GM19328 (cell line): ENCODE results near the gene OAS2.
"Not testable (repeated sequence)": the region's sequence is repeated elsewhere in the genome, so short reads cannot be mapped to it uniquely, and the experiment has no call there.

Experiments
- ATAC-seq: cut with Tn5 transposase; IDR thresholded peaks from one replicate; pipeline ENCODE4 v1.9.1; 2021; ENCODE audit warnings: mild to moderate bottlenecking, moderate library complexity; ENCODE audit not compliant: unreplicated experiment

The OAS2 gene

DNA sequence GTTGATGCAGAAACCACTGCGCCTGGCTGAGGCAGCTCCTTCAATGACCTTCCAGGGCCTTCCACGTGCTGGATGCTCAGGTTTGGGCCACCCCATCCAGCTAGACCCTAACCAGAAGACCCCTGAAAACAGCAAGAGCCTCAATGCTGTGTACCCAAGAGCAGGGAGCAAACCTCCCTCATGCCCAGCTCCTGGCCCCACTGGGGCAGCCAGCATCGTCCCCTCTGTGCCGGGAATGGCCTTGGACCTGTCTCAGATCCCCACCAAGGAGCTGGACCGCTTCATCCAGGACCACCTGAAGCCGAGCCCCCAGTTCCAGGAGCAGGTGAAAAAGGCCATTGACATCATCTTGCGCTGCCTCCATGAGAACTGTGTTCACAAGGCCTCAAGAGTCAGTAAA lies 29.5 kb upstream of the OAS2 start:
- ATAC-seq = no peak

DNA sequence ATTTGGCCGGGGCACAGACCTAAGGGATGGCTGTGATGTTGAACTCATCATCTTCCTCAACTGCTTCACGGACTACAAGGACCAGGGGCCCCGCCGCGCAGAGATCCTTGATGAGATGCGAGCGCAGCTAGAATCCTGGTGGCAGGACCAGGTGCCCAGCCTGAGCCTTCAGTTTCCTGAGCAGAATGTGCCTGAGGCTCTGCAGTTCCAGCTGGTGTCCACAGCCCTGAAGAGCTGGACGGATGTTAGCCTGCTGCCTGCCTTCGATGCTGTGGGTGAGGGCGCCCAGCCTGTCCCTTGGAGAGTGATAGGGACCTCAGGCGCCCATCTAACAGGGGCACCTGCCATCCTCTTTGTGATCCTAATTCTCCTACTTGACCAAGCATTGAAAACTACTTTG lies 27.6 kb upstream of the OAS2 start:
- no peak for ATAC-seq

DNA sequence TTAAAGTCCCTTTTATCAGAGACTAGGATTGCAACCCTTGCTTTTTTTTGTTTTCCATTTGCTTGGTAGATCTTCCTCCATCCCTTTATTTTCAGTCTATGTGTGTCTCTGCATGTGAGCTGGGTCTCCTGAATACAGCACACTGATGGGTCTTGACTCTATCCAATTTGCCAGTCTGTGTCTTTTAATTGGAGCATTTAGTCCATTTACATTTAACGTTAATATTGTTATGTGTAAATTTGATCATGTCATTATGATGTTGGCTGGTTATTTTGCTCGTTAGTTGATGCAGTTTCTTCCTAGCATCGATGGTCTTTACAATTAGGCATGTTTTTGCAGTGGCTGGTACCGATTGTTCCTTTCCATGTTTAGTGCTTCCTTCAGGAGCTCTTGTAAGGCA lies 21.2 kb upstream of the OAS2 start:
- ATAC-seq = not testable (repeated sequence)

DNA sequence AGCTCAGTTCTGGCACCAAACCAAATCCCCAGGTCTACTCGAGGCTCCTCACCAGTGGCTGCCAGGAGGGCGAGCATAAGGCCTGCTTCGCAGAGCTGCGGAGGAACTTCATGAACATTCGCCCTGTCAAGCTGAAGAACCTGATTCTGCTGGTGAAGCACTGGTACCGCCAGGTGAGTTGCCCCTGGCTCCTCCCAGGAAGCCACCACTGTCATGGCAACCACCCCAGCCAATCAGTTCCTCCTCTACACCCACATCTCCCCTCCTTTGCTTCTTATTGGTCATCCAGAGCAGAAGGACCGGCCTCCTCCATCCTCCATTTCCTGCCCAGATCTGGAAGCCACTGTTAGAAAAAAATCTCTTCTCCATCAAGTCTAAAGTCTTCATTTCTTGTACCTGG lies 17.2 kb upstream of the OAS2 start:
- ATAC-seq = no peak

DNA sequence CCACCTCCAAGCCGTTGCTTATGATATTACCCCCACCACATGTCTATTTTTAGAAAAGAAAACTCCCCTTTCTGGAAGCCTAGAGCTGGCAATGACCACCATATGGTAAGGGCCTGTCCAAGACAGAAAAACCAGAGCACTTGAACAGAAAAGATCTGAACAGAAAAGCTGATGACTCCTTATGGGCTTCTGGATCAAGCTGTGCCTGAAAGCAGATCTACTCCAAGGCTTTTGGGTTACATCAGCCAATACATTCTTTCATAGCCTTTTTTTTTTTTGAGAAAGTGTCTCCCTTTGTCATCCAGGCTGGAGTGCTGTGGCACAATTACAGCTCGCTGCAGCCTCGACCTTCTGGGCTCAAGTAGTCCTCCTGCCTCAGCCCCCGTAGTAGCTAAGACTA lies 16.8 kb upstream of the OAS2 start:
- ATAC-seq = no peak

DNA sequence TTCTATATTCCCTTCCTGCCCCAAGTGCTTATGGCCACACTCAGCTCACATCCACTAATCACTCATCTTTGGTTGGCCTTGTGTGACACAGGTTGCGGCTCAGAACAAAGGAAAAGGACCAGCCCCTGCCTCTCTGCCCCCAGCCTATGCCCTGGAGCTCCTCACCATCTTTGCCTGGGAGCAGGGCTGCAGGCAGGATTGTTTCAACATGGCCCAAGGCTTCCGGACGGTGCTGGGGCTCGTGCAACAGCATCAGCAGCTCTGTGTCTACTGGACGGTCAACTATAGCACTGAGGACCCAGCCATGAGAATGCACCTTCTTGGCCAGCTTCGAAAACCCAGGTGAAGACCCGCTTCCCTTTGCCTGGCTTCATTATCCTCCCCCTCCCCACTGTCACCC lies 15.8 kb upstream of the OAS2 start:
- ATAC-seq = no peak

DNA sequence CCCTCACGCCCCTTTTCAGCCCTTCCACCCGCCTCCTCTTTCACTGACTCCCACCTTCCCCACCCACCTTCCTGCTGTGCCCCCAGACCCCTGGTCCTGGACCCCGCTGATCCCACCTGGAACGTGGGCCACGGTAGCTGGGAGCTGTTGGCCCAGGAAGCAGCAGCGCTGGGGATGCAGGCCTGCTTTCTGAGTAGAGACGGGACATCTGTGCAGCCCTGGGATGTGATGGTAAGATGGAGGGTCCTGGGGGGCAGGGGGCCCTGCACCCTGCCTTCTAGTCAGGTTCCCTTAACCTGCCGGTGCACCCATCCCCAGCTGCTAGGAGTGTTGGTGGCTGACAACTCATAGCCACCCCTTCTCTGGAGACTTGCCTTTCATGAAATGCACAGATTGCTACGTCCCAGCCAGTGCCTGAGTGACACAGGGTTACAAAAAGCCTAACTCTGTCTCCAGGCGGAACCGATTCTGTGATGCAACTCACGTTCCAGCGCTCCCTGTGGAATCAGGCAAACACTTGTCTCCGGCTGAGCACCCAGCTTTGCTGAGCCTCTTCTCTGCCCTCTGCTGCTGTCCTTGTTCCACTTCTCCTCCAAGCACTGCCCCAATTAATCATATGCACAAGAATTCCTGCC lies 15.0 kb upstream of the OAS2 start:
- ATAC-seq = no peak

DNA sequence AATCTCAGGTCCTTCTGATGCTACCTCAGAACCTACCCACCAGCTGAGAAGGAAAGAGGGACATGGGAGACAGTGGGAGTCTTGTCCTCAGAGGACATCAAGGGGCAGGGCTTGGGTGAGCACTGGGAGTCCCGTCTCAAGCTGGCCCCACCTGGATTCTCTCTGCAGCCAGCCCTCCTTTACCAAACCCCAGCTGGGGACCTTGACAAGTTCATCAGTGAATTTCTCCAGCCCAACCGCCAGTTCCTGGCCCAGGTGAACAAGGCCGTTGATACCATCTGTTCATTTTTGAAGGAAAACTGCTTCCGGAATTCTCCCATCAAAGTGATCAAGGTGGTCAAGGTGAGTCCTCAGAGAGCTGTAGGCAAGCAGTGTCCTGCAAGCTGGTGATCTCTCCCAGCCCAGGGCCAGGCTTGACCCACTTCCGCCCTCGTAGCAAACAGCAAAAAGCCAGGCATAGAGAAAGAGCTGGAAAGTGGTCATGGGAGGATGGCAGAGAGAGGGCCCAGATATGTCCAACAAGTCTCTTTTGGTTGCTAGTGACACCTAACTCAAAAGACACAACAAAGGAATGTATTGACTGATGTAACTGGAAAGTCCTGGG lies 14.2 kb upstream of the OAS2 start:
- no peak for ATAC-seq

DNA sequence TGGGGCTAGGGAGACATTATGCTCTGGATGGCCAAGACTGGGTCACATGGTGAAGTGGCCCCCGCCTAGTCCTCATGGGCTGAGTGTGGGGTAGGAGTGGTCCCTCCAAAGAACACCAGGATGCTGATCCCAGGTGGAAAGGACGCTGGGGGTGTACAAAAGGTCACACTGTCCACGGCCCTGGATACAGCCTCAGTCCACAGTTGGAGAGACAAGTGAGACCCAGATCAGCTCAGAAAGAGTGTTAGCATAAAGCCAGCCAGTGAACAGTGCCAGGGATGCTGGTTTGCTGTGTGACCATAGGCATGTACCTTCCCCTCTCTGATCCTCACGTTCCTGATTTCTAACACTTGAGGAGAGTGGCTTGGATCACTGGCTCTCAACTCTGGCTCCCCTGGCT lies 13.4 kb upstream of the OAS2 start:
- ATAC-seq = no peak

DNA sequence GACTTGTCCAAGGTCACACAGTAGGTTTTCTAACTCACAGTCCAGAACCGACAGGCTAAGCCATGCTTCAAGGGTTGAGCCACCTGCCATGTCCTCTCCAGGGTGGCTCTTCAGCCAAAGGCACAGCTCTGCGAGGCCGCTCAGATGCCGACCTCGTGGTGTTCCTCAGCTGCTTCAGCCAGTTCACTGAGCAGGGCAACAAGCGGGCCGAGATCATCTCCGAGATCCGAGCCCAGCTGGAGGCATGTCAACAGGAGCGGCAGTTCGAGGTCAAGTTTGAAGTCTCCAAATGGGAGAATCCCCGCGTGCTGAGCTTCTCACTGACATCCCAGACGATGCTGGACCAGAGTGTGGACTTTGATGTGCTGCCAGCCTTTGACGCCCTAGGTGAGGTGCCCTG lies 12.7 kb upstream of the OAS2 start:
- no peak for ATAC-seq

DNA sequence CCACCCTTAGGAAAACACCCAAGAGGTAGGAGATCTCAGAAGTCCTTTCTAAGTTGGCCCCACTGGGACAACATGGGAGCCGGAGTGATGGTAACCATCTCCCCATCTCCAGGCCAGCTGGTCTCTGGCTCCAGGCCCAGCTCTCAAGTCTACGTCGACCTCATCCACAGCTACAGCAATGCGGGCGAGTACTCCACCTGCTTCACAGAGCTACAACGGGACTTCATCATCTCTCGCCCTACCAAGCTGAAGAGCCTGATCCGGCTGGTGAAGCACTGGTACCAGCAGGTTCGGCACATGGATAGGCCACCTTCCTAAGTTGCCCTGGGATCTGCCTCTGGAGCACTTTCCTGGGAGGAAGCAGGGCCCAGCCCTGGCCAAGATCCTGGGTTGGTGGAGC lies 11.0 kb upstream of the OAS2 start:
- no peak for ATAC-seq

DNA sequence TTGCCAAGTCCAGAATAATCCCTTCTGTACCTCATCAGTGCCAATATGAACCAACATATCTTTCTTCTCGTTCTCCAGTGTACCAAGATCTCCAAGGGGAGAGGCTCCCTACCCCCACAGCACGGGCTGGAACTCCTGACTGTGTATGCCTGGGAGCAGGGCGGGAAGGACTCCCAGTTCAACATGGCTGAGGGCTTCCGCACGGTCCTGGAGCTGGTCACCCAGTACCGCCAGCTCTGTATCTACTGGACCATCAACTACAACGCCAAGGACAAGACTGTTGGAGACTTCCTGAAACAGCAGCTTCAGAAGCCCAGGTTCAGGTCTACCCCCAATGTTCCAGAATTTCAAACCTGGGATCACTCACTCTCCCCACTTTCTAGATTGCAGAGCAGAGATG lies 10.5 kb upstream of the OAS2 start:
- no peak for ATAC-seq

DNA sequence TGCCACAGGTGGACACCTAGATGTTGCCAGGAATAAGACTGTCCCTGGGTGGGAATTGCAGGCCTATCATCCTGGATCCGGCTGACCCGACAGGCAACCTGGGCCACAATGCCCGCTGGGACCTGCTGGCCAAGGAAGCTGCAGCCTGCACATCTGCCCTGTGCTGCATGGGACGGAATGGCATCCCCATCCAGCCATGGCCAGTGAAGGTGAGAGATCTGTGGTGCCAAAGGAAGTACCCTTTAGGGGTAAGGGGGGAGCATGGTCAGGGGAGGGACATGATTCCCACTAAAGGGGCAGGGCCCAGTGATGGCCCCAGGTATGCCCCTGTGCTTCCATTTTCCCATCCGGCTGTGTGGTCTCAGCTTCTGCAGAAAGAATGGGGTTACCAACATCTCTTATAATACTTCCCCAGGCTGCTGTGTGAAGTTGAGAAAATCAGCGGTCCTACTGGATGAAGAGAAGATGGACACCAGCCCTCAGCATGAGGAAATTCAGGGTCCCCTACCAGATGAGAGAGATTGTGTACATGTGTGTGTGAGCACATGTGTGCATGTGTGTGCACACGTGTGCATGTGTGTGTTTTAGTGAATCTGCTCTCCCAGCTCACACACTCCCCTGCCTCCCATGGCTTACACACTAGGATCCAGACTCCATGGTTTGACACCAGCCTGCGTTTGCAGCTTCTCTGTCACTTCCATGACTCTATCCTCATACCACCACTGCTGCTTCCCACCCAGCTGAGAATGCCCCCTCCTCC lies 8.6 kb upstream of the OAS2 start:
- ATAC-seq = no peak

DNA sequence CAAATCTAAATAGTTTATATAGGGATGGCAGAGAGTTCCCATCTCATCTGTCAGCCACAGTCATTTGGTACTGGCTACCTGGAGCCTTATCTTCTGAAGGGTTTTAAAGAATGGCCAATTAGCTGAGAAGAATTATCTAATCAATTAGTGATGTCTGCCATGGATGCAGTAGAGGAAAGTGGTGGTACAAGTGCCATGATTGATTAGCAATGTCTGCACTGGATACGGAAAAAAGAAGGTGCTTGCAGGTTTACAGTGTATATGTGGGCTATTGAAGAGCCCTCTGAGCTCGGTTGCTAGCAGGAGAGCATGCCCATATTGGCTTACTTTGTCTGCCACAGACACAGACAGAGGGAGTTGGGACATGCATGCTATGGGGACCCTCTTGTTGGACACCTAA lies 7.9 kb upstream of the OAS2 start:
- ATAC-seq = no peak

DNA sequence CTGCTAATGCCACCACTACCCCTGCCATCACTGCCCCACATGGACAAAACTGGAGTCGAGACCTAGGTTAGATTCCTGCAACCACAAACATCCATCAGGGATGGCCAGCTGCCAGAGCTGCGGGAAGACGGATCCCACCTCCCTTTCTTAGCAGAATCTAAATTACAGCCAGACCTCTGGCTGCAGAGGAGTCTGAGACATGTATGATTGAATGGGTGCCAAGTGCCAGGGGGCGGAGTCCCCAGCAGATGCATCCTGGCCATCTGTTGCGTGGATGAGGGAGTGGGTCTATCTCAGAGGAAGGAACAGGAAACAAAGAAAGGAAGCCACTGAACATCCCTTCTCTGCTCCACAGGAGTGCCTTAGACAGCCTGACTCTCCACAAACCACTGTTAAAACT lies 7.1 kb upstream of the OAS2 start:
- ATAC-seq = no peak

DNA sequence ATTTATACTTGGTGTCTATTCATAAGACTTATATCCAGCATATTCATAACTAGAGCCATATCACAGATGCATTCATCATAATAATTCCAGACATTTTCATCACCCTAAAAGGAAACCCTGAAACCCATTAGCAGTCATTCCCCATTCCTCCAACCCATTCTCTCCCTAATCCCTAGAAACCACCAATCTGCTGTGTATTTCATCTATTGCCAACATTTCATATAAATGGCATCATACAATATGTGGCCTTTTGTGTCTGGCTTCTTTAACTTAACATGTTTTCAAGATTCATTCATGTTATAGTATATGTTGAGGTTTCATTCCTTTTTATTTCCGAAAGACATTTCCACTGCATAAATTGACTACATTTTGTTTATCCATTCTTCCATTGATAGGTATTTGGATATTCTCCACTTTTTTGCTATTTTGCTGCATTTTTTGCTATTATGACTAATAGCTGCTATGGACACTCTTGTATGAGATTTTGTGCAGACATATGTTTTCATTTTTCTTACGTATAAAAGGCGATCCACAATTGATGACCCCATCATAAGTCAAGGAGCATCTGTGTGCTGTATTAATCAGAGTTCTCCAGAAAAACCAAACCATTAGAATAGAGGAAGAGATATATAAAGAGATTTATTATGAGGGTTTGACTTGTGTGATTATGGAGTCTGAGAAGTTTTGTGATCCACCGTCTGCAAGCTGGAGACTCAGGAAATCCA lies 5.1 kb upstream of the OAS2 start:
- ATAC-seq = no peak

DNA sequence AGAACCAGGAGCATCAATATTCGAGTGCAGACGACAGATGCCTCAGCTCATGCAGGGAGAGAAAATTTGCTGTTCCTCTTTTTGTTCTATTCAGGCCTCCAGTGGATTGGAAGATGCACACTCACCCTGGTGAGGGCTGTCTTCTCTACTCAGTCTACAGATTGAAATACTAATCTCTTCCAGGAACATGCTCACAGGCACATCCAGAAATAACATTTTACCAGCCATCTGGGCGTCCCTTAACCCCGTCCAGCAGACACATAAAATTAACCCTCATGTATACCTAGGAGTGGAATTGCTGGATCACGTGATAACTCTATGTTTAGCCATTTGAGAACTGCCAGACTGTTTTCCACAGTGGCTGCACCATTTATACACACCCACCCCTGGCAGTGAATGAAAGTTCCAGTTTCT lies 4.5 kb upstream of the OAS2 start:
- no peak for ATAC-seq

DNA sequence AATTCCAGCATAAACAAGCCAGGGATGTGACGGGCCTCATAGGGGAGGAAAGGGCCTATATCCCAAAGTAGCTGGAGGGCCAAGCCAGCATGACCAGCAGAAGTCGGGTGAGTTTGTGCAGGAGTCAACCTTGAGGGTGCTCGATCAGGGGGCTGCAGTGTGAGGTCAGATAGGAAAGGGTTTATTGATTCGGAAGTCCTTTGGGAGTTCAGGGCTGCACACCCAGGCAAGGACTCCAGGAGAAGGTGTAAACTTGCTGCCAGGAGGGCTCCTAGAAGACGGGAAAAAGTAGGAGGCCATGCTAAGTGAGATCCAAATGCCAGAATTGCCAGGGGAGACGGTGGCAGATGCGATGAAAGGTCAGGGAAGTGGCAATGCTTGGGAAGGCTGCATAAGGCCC lies 3.4 kb upstream of the OAS2 start:
- ATAC-seq = no peak

DNA sequence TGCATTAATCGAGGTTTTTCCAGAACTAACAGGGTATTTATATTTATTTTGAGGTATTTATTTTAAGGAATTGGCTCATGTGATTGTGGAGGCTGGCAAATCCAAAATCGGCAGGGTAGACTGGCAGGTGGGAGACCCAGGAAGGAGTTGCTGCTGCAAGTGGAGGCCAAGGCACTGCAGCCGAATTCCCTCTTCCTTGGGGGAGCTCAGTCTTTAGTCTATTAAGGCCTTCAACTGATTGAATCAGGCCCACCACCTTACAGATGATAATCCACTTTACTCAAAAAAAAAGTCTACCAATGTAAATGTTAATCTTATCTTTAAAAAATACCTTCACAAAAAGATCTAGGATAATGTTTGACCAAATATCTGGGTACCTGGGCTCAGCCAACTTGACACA lies 1.2 kb upstream of the OAS2 start:
- no peak for ATAC-seq

DNA sequence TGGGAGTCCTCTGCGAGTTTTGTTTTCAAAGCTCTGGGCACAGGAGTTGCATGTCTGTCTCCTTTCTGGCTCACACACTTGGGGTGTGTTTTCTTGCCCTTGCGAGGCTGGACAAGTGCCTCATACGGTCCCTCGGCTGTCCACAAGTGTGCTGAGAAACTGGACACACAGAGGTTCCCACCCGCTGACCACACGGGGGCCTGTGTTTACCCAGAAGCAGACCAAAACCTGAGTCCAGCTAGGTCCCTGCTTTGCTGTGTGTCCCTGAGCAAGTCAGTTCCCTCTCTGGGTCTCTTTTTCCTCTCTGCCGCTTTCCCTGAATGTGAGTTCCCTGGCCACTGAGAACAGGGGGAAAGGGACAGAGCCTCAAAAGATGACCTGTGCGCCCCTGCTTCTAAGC lies 678 bp upstream of the OAS2 start:
- no peak for ATAC-seq

DNA sequence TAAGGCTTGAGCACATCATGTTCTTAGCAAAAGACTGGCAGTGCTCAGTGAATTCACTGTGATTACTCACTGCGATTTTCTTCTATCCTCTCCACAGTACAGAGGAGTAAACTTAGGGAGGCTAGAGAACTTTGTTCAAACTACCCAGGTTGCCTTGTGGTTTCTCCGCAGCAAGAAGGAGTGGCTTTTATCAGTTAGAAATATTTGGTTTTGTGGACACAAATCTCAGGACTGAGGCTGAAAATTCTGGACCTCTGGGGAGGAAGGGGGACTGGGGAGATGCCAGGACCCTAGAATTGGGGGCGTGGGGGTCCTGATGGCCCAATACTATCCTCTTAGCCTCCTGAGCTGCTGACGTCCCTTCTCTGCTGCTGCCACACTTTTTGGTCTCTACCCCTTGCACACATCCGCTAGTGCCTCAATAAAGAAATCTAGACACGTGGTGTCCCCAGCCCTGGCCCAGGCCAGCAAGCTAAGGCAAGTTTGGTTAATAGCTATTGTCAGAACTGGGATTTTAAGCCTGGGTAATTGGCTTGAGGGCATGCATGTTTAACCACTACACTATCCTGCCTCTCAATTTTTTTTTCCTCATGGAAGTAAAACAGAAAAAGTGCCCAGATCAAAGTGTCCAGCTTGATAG lies 842 bp downstream of the OAS2 start:
- ATAC-seq = peak; percentile 41
